SH-SY5Y (cell line): ENCODE measurements around the gene SMIM13.

Experiments
- GATA2 ChIP-seq: IDR thresholded peaks from 2 replicates; pipeline ENCODE4 v1.6.1; 2011; ENCODE audit warnings: mild to moderate bottlenecking, low read depth, low read length
- GATA3 ChIP-seq: IDR thresholded peaks from 2 replicates; pipeline ENCODE4 v1.6.1; 2011; ENCODE audit warnings: low read depth, mild to moderate bottlenecking, low read length, moderate library complexity

DNA sequence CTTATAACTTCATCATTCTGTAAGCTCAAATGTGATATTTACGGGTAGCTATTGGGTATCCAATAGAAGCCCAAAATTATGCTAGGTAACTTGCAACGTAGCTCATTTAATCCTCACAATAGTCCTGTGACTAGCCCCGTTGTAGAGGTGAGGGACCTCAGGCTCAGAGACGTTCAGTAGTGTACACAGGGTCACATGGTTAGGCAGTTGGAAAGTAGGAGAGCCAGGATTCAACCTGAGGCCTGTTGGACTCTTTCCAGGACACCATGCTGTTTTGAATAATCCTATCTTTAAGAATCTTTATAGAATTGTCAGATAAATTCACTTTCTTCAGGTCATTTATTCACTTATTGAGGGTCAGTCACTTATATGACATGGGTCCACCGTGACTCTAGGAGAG is 40.3 kb upstream of the SMIM13 start:
- TF ChIP-seq GATA2: no peak
- no peak for TF ChIP-seq GATA3
